ENCODE measurements around the gene ARMC9. TPM values are rescaled to one million over a fixed set of nuclear protein-coding genes. Genes with fewer than 3 reads are reported as not detected.
A peak's percentile ranks its signal among the peaks of the same experiment; 100 is the strongest.
"Not testable (repeated sequence)": the region's sequence is repeated elsewhere in the genome, so short reads cannot be mapped to it uniquely, and the experiment has no call there.

Gene ARMC9
- total RNA-seq, 4 donors from 2014 or later = 11.5 to 59.5 (median 14.4) TPM

DNA sequence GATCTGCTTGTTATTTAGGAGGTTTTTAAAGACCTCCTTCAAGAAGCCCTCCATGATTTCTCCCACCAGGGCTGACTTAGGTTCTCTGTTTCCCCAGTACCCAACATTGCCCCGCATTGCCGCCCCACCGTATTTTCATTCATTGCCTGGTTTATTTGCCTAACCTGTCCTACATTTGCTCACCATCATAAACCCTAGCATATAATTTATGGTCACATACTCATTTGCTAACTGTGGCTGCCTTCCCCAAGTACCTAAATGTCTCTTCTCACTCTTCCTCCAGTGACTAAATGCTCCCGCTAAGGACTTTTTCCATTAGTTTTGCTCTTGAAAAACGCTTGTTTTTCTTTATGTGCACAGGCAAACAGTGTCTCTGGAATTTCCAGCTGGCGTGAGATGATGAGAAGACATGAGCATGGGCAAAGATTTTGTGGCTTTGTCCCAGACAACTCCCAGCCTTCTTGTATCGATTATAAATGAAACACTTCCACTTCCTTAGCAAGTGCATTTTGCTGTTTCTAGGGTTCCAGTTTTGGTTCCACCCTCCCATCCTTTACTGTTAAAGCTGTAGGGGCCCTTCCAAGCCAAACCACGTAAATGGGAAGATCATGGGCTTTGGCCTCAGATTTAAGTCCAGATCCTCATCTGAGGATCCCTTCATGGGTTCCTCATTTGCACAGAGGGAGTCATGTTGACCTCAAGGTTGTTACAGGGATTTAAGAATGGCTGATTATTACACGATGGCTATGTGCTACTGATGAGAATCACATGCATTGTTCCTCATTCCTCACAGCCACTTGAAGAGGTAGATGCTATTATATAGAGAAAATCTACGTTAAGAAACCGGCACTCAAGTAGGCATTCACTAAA lies 21.0 kb upstream of the ARMC9 start:
- Histone ChIP-seq H3K4me1 (peaks cover 0 to 10% (median 0%) of the 10 kb centered on the region in 4 donors), H3K4me3 (no peak overlapping the region), H3K36me3 (peaks cover 0 to 13% (median 1%) of the 10 kb centered on the region in 4 donors), H3K27ac (no peak overlapping the region), H3K27me3 (no peaks in the 10 kb centered on the region), H3K9me3 (no peaks in the 10 kb centered on the region)
- DNase-seq = no peak
- WGBS, 2 donors (ENCODE audit: low coverage in 1 of 2) = 53 to 77% methylated on average over 7 to 11 of the region's 11 CpGs
- intact Hi-C loops (cut with DNase I; ENCODE audit: low total_unique reads) (no loop called here), in situ Hi-C loops (cut with MboI; ENCODE audit: low pct_ligation_motif_present in 1 of 4, low pct_unique_long_range_greater_than_20kb in 1 of 4, low sequenced_read_pairs in 3 of 4) (no loop called here)
- TF ChIP-seq POLR2A (IDR thresholded peaks at IDR 0.05) (no peak), CTCF (IDR thresholded peaks at IDR 0.05) (no peak), EP300 (IDR thresholded peaks at IDR 0.05; ENCODE audit: low read depth) (no peak), POLR2AphosphoS5 (IDR thresholded peaks at IDR 0.05) (no peak)

GRCh38 chr2:231178805-231179204 lies 19.6 kb upstream of the ARMC9 start:
- in situ Hi-C loops (cut with MboI; ENCODE audit: low pct_ligation_motif_present in 1 of 4, low pct_unique_long_range_greater_than_20kb in 1 of 4, low sequenced_read_pairs in 3 of 4); H3K27ac ChIP-seq; H3K27me3 ChIP-seq; intact Hi-C loops (cut with DNase I; ENCODE audit: low total_unique reads); H3K9me3 ChIP-seq; H3K4me3 ChIP-seq; DNase-seq; H3K4me1 ChIP-seq; H3K36me3 ChIP-seq: not testable (repeated sequence)
- 82 to 85% methylated on average over 5 of the region's 5 CpGs for WGBS, 2 donors (ENCODE audit: low coverage in 1 of 2)

- Histone ChIP-seq H3K36me3 (no peaks in the 10 kb centered on the region), H3K9me3 (no peaks in the 10 kb centered on the region), H3K27me3 (no peaks in the 10 kb centered on the region), H3K4me1 (peaks cover 0 to 8% (median 1%) of the 10 kb centered on the region in 4 donors), H3K27ac (peak overlapping the region in 3 of 4 donors; percentile 9 to 35 (median 22)), H3K4me3 (no peak overlapping the region)
- peak; percentile 46 for DNase-seq
- in situ Hi-C loops (cut with MboI; ENCODE audit: low pct_ligation_motif_present in 1 of 4, low pct_unique_long_range_greater_than_20kb in 1 of 4, low sequenced_read_pairs in 3 of 4) = no loop called here
- no peak for TF ChIP-seq CTCF (IDR thresholded peaks at IDR 0.05)
- no peak for TF ChIP-seq POLR2AphosphoS5 (IDR thresholded peaks at IDR 0.05)
- TF ChIP-seq POLR2A (IDR thresholded peaks at IDR 0.05) = no peak
- no peak for TF ChIP-seq EP300 (IDR thresholded peaks at IDR 0.05; ENCODE audit: low read depth)
- 74 to 84% methylated on average over 7 to 11 of the region's 12 CpGs for WGBS, 2 donors (ENCODE audit: low coverage in 1 of 2)
- intact Hi-C loops (cut with DNase I; ENCODE audit: low total_unique reads) = no loop called here
These were observed 16.4 kb upstream of the ARMC9 start for GRCh38 chr2:231181860-231182512.

- no peak for TF ChIP-seq EP300 (IDR thresholded peaks at IDR 0.05; ENCODE audit: low read depth)
- no peak for TF ChIP-seq POLR2AphosphoS5 (IDR thresholded peaks at IDR 0.05)
- TF ChIP-seq CTCF (IDR thresholded peaks at IDR 0.05) = no peak
- no peak for TF ChIP-seq POLR2A (IDR thresholded peaks at IDR 0.05)
- DNase-seq = no peak
- in situ Hi-C loops (cut with MboI; ENCODE audit: low pct_ligation_motif_present in 1 of 4, low pct_unique_long_range_greater_than_20kb in 1 of 4, low sequenced_read_pairs in 3 of 4) = no loop called here
These were observed 15.9 kb upstream of the ARMC9 start for GRCh38 chr2:231182513-231182899.

More at GRCh38 chr2:231182513-231182899, 15.9 kb upstream of the ARMC9 start:
- Histone ChIP-seq H3K27me3 (no peaks in the 10 kb centered on the region), H3K4me1 (peaks cover 0 to 3% (median 1%) of the 10 kb centered on the region in 4 donors), H3K36me3 (no peaks in the 10 kb centered on the region), H3K4me3 (no peak overlapping the region), H3K27ac (peak overlapping the region in 3 of 4 donors; percentile 9 to 26 (median 22)), H3K9me3 (no peaks in the 10 kb centered on the region)
- WGBS, 2 donors (ENCODE audit: low coverage in 1 of 2) = 82 to 100% methylated on average over 1 to 8 of the region's 8 CpGs
- intact Hi-C loops (cut with DNase I; ENCODE audit: low total_unique reads) = no loop called here
